Kidney epithelial cell (primary cell): ENCODE data around the gene TRIO. TPM values are rescaled to one million over a fixed set of nuclear protein-coding genes. Genes with fewer than 3 reads are reported as not detected.

Experiments
- DNase-seq: peaks from one replicate; pipeline ENCODE4 v3.0.0-alpha.2; 2010; ENCODE audit warnings: low read depth
- H3K27me3 ChIP-seq: 2 replicates; pipeline ENCODE4 v1.6.0; 2011; ENCODE audit warnings: low read length; ENCODE audit not compliant: control insufficient read depth, insufficient read depth
- H3K36me3 ChIP-seq: 2 replicates; pipeline ENCODE4 v1.5.1; 2011; ENCODE audit warnings: low read length; ENCODE audit not compliant: control insufficient read depth, insufficient read depth
- H3K4me3 ChIP-seq: 2 replicates; pipeline ENCODE4 v1.5.1; 2011; ENCODE audit warnings: low read depth, mild to moderate bottlenecking, control low read depth, low read length
- total RNA-seq: library from RNA; depleted of rRNA; stranded (reverse); fragments of >200 nt; gene quantifications from 2 replicates; pipeline ENCODE4 v1.2.3, GENCODE V29; 2015
- TF ChIP-seq, protein P1 (sequence below): IDR thresholded peaks from 2 replicates; pipeline ENCODE4 v1.5.1; 2011; ENCODE audit warnings: mild to moderate bottlenecking, moderate library complexity, low read length, control low read depth, inconsistent platforms; ENCODE audit not compliant: insufficient read depth, poor library complexity, severe bottlenecking

Gene TRIO
- total RNA-seq, 1 donor from 2014 or later: 174 TPM

DNA sequence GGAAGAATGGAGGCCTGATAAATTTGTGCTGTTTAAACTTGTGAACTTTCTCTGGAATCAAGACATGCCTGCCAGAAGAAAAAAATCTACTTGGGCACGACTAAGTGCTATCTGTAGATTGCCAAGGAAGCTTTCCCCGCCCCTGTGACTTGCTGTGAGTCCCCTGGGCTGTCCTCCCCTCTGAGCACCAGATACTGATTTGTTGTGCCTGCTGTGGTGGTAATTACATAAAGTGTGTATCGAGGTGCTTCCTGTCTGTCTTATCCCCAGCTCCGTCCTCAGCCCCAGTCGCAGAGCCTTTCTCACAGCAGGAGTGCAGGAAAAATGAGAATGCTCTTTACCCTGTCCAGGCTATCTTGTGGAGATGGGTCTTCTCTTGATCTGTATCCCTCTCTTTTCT, 53.9 kb downstream of the TRIO start:
- Histone ChIP-seq H3K4me3 (no peak overlapping the region), H3K27me3 (no peaks in the 10 kb centered on the region), H3K36me3 (no peaks in the 10 kb centered on the region)
- TF ChIP-seq, protein P1, sequence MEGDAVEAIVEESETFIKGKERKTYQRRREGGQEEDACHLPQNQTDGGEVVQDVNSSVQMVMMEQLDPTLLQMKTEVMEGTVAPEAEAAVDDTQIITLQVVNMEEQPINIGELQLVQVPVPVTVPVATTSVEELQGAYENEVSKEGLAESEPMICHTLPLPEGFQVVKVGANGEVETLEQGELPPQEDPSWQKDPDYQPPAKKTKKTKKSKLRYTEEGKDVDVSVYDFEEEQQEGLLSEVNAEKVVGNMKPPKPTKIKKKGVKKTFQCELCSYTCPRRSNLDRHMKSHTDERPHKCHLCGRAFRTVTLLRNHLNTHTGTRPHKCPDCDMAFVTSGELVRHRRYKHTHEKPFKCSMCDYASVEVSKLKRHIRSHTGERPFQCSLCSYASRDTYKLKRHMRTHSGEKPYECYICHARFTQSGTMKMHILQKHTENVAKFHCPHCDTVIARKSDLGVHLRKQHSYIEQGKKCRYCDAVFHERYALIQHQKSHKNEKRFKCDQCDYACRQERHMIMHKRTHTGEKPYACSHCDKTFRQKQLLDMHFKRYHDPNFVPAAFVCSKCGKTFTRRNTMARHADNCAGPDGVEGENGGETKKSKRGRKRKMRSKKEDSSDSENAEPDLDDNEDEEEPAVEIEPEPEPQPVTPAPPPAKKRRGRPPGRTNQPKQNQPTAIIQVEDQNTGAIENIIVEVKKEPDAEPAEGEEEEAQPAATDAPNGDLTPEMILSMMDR: no peak
- DNase-seq: no peak

GRCh38 chr5:14199902-14200301, 56.8 kb downstream of the TRIO start:
- H3K27me3 ChIP-seq: no peaks in the 10 kb centered on the region
- TF ChIP-seq, protein P1: no peak
- H3K4me3 ChIP-seq: no peak overlapping the region
- DNase-seq: no peak
- no peaks in the 10 kb centered on the region for H3K36me3 ChIP-seq

- TF ChIP-seq, protein P1: no peak
- no peak for DNase-seq
- H3K36me3 ChIP-seq: no peaks in the 10 kb centered on the region
- H3K27me3 ChIP-seq: no peaks in the 10 kb centered on the region
- no peak overlapping the region for H3K4me3 ChIP-seq
Measured at GRCh38 chr5:14200312-14200990, 57.3 kb downstream of the TRIO start.

- Histone ChIP-seq H3K27me3 (no peaks in the 10 kb centered on the region), H3K4me3 (no peak overlapping the region), H3K36me3 (no peaks in the 10 kb centered on the region)
- DNase-seq: no peak
- TF ChIP-seq, protein P1: no peak
Measured at GRCh38 chr5:14201325-14202045, 58.3 kb downstream of the TRIO start.

- no peak for DNase-seq
- no peak overlapping the region for H3K4me3 ChIP-seq
- H3K27me3 ChIP-seq: no peaks in the 10 kb centered on the region
- TF ChIP-seq, protein P1: no peak
- no peaks in the 10 kb centered on the region for H3K36me3 ChIP-seq
Measured at GRCh38 chr5:14202462-14202861, 59.3 kb downstream of the TRIO start.
